Measurements from ENCODE around the gene IFIT2.
"Not testable (repeated sequence)": the region's sequence is repeated elsewhere in the genome, so short reads cannot be mapped to it uniquely, and the experiment has no call there.

IFIT2 gene

GRCh38 chr10:89280508-89280907 lies 21.3 kb upstream of the IFIT2 start:
- DNase-seq = no peak

- DNase-seq = no peak
Measured at GRCh38 chr10:89281606-89282395, 20.0 kb upstream of the IFIT2 start.

- no peak for DNase-seq
Measured at GRCh38 chr10:89283025-89283935, 18.6 kb upstream of the IFIT2 start.

- no peak for DNase-seq
Measured at GRCh38 chr10:89283936-89284475, 17.8 kb upstream of the IFIT2 start.

- not testable (repeated sequence) for DNase-seq
Measured at GRCh38 chr10:89284711-89285110, 17.1 kb upstream of the IFIT2 start.

GRCh38 chr10:89285303-89285702 lies 16.5 kb upstream of the IFIT2 start:
- DNase-seq = not testable (repeated sequence)

- no peak for DNase-seq
Measured at GRCh38 chr10:89294721-89295239, 7.1 kb upstream of the IFIT2 start.

- DNase-seq = no peak
Measured at GRCh38 chr10:89295597-89295996, 6.2 kb upstream of the IFIT2 start.

- no peak for DNase-seq
Measured at GRCh38 chr10:89296220-89296648, 5.6 kb upstream of the IFIT2 start.

- DNase-seq = no peak
Measured at GRCh38 chr10:89297356-89297755, 4.5 kb upstream of the IFIT2 start.

- DNase-seq = no peak
Measured at GRCh38 chr10:89297791-89298190, 4.1 kb upstream of the IFIT2 start.

GRCh38 chr10:89299031-89299430 lies 2.8 kb upstream of the IFIT2 start:
- no peak for DNase-seq

GRCh38 chr10:89301232-89301631 lies 614 bp upstream of the IFIT2 start:
- DNase-seq = no peak

- no peak for DNase-seq
Measured at GRCh38 chr10:89302625-89303024, 779 bp downstream of the IFIT2 start.

- no peak for DNase-seq
Measured at GRCh38 chr10:89303161-89303560, 1.3 kb downstream of the IFIT2 start.

GRCh38 chr10:89304026-89304425 lies 2.2 kb downstream of the IFIT2 start:
- DNase-seq = no peak

GRCh38 chr10:89304446-89304845 lies 2.6 kb downstream of the IFIT2 start:
- no peak for DNase-seq

- DNase-seq = no peak
Measured at GRCh38 chr10:89304925-89305324, 3.1 kb downstream of the IFIT2 start.

- DNase-seq = no peak
Measured at GRCh38 chr10:89305766-89306433, 4.1 kb downstream of the IFIT2 start.

GRCh38 chr10:89306434-89307268 lies 4.8 kb downstream of the IFIT2 start:
- no peak for DNase-seq

GRCh38 chr10:89307269-89307577 lies 5.4 kb downstream of the IFIT2 start:
- no peak for DNase-seq

- DNase-seq = no peak
Measured at GRCh38 chr10:89308266-89308665, 6.4 kb downstream of the IFIT2 start.
